K562 (cell line): ENCODE data around the gene ALOX12. TPM values are rescaled to one million over a fixed set of nuclear protein-coding genes. Genes with fewer than 3 reads are reported as not detected.

Experiments used
- ATAC-seq: fragments of 200-7000 bp; cut with Tn5 transposase; 3 replicates; pipeline ENCODE4 v1.9.1; 2020; ENCODE audit warnings: moderate library complexity
- BruUV-seq: library from RNA; stranded (reverse); fragments of 400-500 nt; replicated peaks from 2 replicates; lab custom pipeline; 2021; lab: Mats Ljungman, UMichigan
- CTCF ChIA-PET: fragments of 300-600 bp; formaldehyde crosslinking; extraction: SDS; loops from one replicate; lab custom pipeline; 2021; ENCODE audit warnings: low intra/inter-chr PET ratio; lab: Yijun Ruan, JAX
- POLR2A ChIA-PET: fragments of 300-600, 350-650 bp; sonication (Branson Sonifier 250); formaldehyde crosslinking; extraction: SDS; loops from one replicate; lab custom pipeline; 2021; ENCODE audit warnings: antibody characterized with exemption, inconsistent platforms; lab: Yijun Ruan, JAX
- DNase-seq, 4 experiments: peaks; one replicate each; pipeline versions ENCODE4 v3.0.0 to v3.0.0-alpha.2; 2011 to 2018; ENCODE audit warnings: low spot score in 3 of 4, mixed read lengths in 3 of 4; ENCODE audit errors: extremely low read depth in 1 of 4
- FAIRE-seq: peaks from 2 replicates; lab custom pipeline; 2011; peaks lifted over from hg19 to GRCh38; lab: Jason Lieb, UNC
- H2AFZ ChIP-seq: 2 replicates; pipeline ENCODE4 v1.6.0; 2011; ENCODE audit warnings: low read depth, low read length, control low read depth, inconsistent platforms
- H3K27ac ChIP-seq: fragments of 200-600 bp; 3 replicates; pipeline ENCODE4 v1.8.0; 2011; ENCODE audit warnings: low read depth, mild to moderate bottlenecking, control low read depth, inconsistent platforms, low read length, moderate library complexity, mixed read lengths; ENCODE audit errors: extremely low read depth
- H3K27me3 ChIP-seq, 2 experiments: fragments of 300-600 bp in 1 of 2; 2 replicates in 1 of 2; 3 replicates in 1 of 2; pipeline versions ENCODE4 v1.6.0 to v1.8.0; 2011; ENCODE audit warnings: inconsistent platforms in 2 of 2, low read length in 2 of 2, mild to moderate bottlenecking in 1 of 2, mixed read lengths in 1 of 2, moderate library complexity in 1 of 2; ENCODE audit not compliant: control insufficient read depth in 2 of 2, insufficient read depth in 2 of 2
- H3K36me3 ChIP-seq: fragments of 300-600 bp; 3 replicates; pipeline ENCODE4 v1.8.0; 2011; ENCODE audit warnings: mild to moderate bottlenecking, low read length, inconsistent platforms; ENCODE audit not compliant: control insufficient read depth, insufficient read depth
- H3K4me1 ChIP-seq, 2 experiments: fragments of 200-600 bp in 1 of 2; replicated peaks in 1 of 2; 2 replicates in 1 of 2; 3 replicates in 1 of 2; pipeline versions ENCODE4 v1.5.1 to v1.8.0; 2011; ENCODE audit warnings: inconsistent platforms in 2 of 2, low read length in 2 of 2, mild to moderate bottlenecking in 1 of 2, mixed read lengths in 1 of 2, moderate library complexity in 1 of 2; ENCODE audit not compliant: control insufficient read depth in 2 of 2, insufficient read depth in 2 of 2
- H3K4me2 ChIP-seq: 2 replicates; pipeline ENCODE4 v1.6.1; 2011; ENCODE audit warnings: low read length, control low read depth, inconsistent platforms, mixed read lengths; ENCODE audit not compliant: insufficient read depth
- H3K4me3 ChIP-seq: fragments of 200-600 bp; sonication (generic), shearing (Covaris generic); 2 replicates; pipeline ENCODE4 v1.5.1; 2016; ENCODE audit warnings: control low read depth, inconsistent platforms
- H3K79me2 ChIP-seq: fragments of 200-600 bp; 3 replicates; pipeline ENCODE4 v1.8.0; 2011; ENCODE audit warnings: low read length, inconsistent platforms; ENCODE audit not compliant: control insufficient read depth, insufficient read depth
- H3K9ac ChIP-seq, 2 experiments: 2 replicates each; pipeline versions ENCODE4 v1.6.0 to v1.6.1; 2011; ENCODE audit warnings: low read depth in 2 of 2, low read length in 2 of 2, control low read depth in 1 of 2, inconsistent platforms in 1 of 2, mild to moderate bottlenecking in 1 of 2, mixed read lengths in 1 of 2; ENCODE audit not compliant: insufficient read depth in 1 of 2
- H3K9me1 ChIP-seq: one replicate; pipeline ENCODE4 v1.6.0; 2011; ENCODE audit warnings: inconsistent platforms, mild to moderate bottlenecking, low read length, moderate library complexity; ENCODE audit not compliant: control insufficient read depth, insufficient read depth
- H3K9me3 ChIP-seq: replicated peaks from 2 replicates; pipeline ENCODE4 v1.5.1; 2011; ENCODE audit warnings: low read depth, low read length, inconsistent platforms; ENCODE audit not compliant: control insufficient read depth, insufficient read depth
- H4K20me1 ChIP-seq: replicated peaks from 2 replicates; pipeline ENCODE4 v1.6.1; 2011; ENCODE audit warnings: low read length, inconsistent platforms, mixed read lengths; ENCODE audit not compliant: control insufficient read depth, insufficient read depth
- ARID1B ChIP-seq: fragments of 450-650 bp; IDR thresholded peaks from 2 replicates; pipeline ENCODE4 v1.6.1; 2016; ENCODE audit warnings: antibody characterized with exemption, mild to moderate bottlenecking, inconsistent platforms
- HNRNPL ChIP-seq: fragments of 200-400 bp; formaldehyde crosslinking; IDR thresholded peaks from 2 replicates; pipeline ENCODE4 v1.6.1; 2017; ENCODE audit warnings: low read depth, mild to moderate bottlenecking, low read length
- NFE2 ChIP-seq: IDR thresholded peaks from 2 replicates; pipeline ENCODE4 v1.6.1; 2014; ENCODE audit warnings: antibody characterized with exemption, low read depth
- ZNF140 ChIP-seq: fragments of 250-450 bp; sonication (Bioruptor Pico); IDR thresholded peaks from 2 replicates; pipeline ENCODE4 v1.8.0; 2021; ENCODE audit warnings: moderate library complexity, mild to moderate bottlenecking, inconsistent platforms
- WGBS: fragments of 100-300 bp; shearing (Covaris generic); methylation state at CpG from one replicate; pipeline ENCODE4 v1.1.6; 2016; ENCODE audit warnings: low coverage, mixed read lengths; ENCODE audit not compliant: insufficient coverage; ENCODE audit errors: missing lambda C conversion rate; 5-methylcytosine and 5-hydroxymethylcytosine counted together
- in situ Hi-C: fragments of 300-500 bp; cut with MboI; formaldehyde crosslinking; loops from 4 replicates; pipeline ENCODE4 v1.15.0; 2018; ENCODE audit warnings: inconsistent platforms, mixed read lengths
- intact Hi-C: fragments of 100-400 bp; cut with micrococcal nuclease; formaldehyde crosslinking; loops from 2 replicates; pipeline ENCODE4 v1.14.2; 2022
- polyA plus RNA-seq, 8 experiments: library from polyadenylated mRNA; depleted of rRNA in 4 of 8; stranded (reverse) in 5 of 8; unstranded in 3 of 8; fragments of >200 nt; fragmentation: Nextera tagmentation in 2 of 8; fragmentation: Illumina TruSeq in 1 of 8; extraction: Ambion mirVana in 2 of 8; extraction: Trizol in 1 of 8; gene quantifications; 2 replicates each; pipeline versions ENCODE4 v1.2.1 to v1.2.3, GENCODE V29; 2011 to 2014; ENCODE audit warnings: inconsistent platforms in 1 of 8, missing spikeins in 1 of 8
- total RNA-seq, 7 experiments: library from RNA; depleted of rRNA in 6 of 7; stranded (reverse); fragments of >200 nt in 6 of 7; fragmentation: Illumina TruSeq in 2 of 7; extraction: Trizol in 2 of 7; gene quantifications; 2 replicates each; pipeline versions ENCODE4 v1.2.1 to v1.2.3, GENCODE V29; 2011 to 2021; ENCODE audit warnings: low replicate concordance in 1 of 7
- TF ChIP-seq, protein P1 (sequence below), 3 experiments: IDR thresholded peaks in 2 of 3; conservative IDR thresholded peaks in 1 of 3; 2 replicates each; pipeline ENCODE4 v1.5.1; 2011 to 2012; ENCODE audit warnings: low read length in 3 of 3, mild to moderate bottlenecking in 3 of 3, control low read depth in 2 of 3, improper control_type of control experiment in 1 of 3, inconsistent platforms in 1 of 3, low read depth in 1 of 3, mixed read lengths in 1 of 3, moderate library complexity in 1 of 3; ENCODE audit not compliant: insufficient read depth in 2 of 3

The ALOX12 gene
- total and polyA plus RNA-seq, 9 of the 15 experiments (the other 6 are each of a cell fraction or from before 2014, with no cell fraction given) = 0.09 to 1.1 (median 0.47) TPM; not detected in 1

DNA sequence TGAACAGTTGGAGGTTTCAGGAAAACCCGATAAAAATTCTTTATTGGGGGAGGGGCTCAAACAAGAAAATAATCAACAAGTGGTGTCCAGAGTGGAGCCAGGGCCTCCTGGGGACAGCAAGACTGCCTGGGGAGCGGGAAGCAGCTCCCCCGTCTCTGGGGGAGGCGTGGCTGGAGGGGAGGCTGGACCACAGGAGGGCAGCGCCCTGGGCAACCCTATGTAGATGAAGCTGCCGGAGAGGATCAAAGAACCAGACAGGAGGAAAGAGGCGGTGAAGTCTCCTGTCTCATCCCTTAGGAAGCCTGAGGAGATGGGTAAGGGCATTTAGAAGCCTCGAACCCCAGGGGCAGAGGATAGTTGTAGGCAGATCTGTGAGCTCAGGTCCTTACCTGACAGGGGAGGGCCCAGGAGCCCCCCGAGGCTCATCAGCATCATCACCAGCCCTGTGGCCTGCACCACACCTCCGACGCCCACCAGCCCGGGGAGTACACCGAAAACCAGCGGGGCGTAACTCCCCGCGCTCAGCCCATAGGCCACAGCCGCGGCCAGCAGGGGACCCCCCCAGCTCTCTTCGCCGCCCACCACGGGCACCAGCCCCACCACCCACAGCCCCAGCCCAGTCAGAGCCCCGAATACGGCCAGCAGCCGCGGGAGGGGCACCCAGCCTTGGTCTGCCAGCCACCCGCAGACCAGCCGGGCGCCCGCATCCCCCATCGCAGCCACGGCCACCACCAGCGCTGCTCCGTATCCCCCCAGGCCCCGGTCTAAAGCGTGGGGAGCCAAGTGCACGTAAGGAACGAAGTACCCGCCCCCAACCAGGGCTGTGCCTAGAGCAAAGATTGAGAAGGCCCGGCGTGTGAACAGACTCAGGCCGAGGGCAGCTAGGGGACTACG, 46.0 kb downstream of the ALOX12 start:
- TF ChIP-seq NFE2 = no peak
- TF ChIP-seq ZNF140 (CRISPR knock-in tag) = no peak
- TF ChIP-seq HNRNPL = no peak
- TF ChIP-seq ARID1B = no peak
- TF ChIP-seq, protein P1, sequence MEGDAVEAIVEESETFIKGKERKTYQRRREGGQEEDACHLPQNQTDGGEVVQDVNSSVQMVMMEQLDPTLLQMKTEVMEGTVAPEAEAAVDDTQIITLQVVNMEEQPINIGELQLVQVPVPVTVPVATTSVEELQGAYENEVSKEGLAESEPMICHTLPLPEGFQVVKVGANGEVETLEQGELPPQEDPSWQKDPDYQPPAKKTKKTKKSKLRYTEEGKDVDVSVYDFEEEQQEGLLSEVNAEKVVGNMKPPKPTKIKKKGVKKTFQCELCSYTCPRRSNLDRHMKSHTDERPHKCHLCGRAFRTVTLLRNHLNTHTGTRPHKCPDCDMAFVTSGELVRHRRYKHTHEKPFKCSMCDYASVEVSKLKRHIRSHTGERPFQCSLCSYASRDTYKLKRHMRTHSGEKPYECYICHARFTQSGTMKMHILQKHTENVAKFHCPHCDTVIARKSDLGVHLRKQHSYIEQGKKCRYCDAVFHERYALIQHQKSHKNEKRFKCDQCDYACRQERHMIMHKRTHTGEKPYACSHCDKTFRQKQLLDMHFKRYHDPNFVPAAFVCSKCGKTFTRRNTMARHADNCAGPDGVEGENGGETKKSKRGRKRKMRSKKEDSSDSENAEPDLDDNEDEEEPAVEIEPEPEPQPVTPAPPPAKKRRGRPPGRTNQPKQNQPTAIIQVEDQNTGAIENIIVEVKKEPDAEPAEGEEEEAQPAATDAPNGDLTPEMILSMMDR (IDR thresholded peaks at IDR 0.05 in 2 of 3, conservative IDR thresholded peaks at IDR 0.05 in 1 of 3; ENCODE audit: insufficient read depth in 2 of 3, low read depth in 1 of 3, low read length in 3 of 3) = no peak
- 54% methylated on average over 11 of the region's 43 CpGs for WGBS
- Histone ChIP-seq H3K27ac (no peak overlapping the region), H3K9me3 (no peaks in the 10 kb centered on the region), H3K4me2 (no peak overlapping the region), H3K36me3 (no peaks in the 10 kb centered on the region), H3K9ac (no peak overlapping the region), H3K79me2 (0 out of 3 replicates have a peak, but pooled peaks cover under 1% of the 10 kb centered on the region), H2AFZ (no peak overlapping the region), H3K27me3 (no peaks in the 10 kb centered on the region), H3K4me1 (peaks cover 6 to 33% of the 10 kb centered on the region in 2 experiments; a peak in 4 of 5 replicates), H3K4me3 (no peak overlapping the region), H4K20me1 (no peaks in the 10 kb centered on the region), H3K9me1 (no peaks in the 10 kb centered on the region)
- DNase-seq (no peak), FAIRE-seq (no peak), ATAC-seq (no peak)
- ChIA-PET CTCF (no interaction called here), POLR2A (interaction anchor here (0.6 kb wide), 1 partner anchor 123 kb away, joined by 4 read pairs; no protein-coding TSS in a partner anchor)
- BruUV-seq = no TSS peak
- in situ Hi-C loops = loop anchor here (10.0 to 25.0 kb wide), 2 partner anchors 293 to 520 kb away; partner anchors contain the start of genes ACAP1, SENP3 and TNFSF13
- intact Hi-C loops = no loop called here
